ENCODE data around the gene MFAP2. TPM values are rescaled to one million over a fixed set of nuclear protein-coding genes. Genes with fewer than 3 reads are reported as not detected.
A peak's percentile ranks its signal among the peaks of the same experiment; 100 is the strongest.
"Not testable (repeated sequence)": the region's sequence is repeated elsewhere in the genome, so short reads cannot be mapped to it uniquely, and the experiment has no call there.

MFAP2 gene
- total RNA-seq, 4 donors from 2014 or later, result 1.9 to 8.4 (median 2.1) TPM; not detected in 1

DNA sequence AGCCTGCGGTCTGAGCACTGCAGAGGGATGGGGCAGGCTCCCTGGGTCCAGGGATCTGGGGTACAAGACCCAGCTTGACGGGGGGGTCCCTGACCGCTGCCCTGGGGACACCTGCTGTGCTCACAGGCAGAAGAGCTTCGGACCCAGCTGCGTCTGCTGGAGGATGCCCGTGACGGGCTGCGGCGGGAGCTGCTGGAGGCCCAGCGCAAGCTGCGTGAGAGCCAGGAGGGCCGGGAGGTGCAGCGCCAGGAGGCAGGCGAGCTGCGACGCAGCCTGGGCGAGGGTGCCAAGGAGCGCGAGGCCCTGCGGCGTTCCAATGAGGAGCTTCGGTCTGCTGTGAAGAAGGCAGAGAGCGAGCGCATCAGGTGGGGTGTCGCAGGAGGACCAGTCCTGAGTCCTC lies 25.2 kb downstream of the MFAP2 start:
- Histone ChIP-seq H3K9me3 (no peaks in the 10 kb centered on the region), H3K4me3 (no peak overlapping the region), H3K4me1 (peaks cover 0 to 3% (median 0%) of the 10 kb centered on the region in 4 donors), H3K27ac (no peak overlapping the region), H3K27me3 (no peaks in the 10 kb centered on the region), H3K36me3 (peaks cover 0 to 14% (median 0%) of the 10 kb centered on the region in 3 donors)
- DNase-seq, result no peak
- TF ChIP-seq, protein P1, sequence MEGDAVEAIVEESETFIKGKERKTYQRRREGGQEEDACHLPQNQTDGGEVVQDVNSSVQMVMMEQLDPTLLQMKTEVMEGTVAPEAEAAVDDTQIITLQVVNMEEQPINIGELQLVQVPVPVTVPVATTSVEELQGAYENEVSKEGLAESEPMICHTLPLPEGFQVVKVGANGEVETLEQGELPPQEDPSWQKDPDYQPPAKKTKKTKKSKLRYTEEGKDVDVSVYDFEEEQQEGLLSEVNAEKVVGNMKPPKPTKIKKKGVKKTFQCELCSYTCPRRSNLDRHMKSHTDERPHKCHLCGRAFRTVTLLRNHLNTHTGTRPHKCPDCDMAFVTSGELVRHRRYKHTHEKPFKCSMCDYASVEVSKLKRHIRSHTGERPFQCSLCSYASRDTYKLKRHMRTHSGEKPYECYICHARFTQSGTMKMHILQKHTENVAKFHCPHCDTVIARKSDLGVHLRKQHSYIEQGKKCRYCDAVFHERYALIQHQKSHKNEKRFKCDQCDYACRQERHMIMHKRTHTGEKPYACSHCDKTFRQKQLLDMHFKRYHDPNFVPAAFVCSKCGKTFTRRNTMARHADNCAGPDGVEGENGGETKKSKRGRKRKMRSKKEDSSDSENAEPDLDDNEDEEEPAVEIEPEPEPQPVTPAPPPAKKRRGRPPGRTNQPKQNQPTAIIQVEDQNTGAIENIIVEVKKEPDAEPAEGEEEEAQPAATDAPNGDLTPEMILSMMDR (IDR thresholded peaks at IDR 0.05), result no peak
- no peak for TF ChIP-seq POLR2A (IDR thresholded peaks at IDR 0.05)

DNA sequence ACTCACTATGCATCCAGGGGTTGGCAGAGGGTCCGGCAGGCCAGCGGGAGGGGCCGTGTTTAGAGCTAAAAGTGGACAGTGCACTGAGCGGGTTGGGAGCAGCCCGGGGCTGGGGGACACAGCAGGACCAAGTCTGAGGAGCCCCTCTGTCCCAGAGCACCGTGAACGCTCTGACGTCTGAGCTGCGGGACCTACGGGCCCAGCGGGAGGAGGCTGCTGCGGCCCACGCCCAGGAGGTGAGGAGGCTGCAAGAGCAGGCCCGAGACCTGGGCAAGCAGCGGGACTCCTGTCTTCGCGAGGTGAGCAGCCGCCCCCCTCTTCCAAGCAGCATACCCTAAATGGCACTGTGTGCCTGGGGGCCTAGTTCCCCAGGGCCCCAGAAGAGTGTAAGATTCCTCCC lies 25.8 kb downstream of the MFAP2 start:
- Histone ChIP-seq H3K27ac (no peak overlapping the region), H3K27me3 (no peaks in the 10 kb centered on the region), H3K4me1 (no peaks in the 10 kb centered on the region), H3K4me3 (no peak overlapping the region), H3K9me3 (no peaks in the 10 kb centered on the region), H3K36me3 (peaks cover 0 to 14% (median 0%) of the 10 kb centered on the region in 3 donors)
- DNase-seq, result no peak
- TF ChIP-seq, protein P1 (IDR thresholded peaks at IDR 0.05), result no peak
- TF ChIP-seq POLR2A (IDR thresholded peaks at IDR 0.05), result no peak

DNA sequence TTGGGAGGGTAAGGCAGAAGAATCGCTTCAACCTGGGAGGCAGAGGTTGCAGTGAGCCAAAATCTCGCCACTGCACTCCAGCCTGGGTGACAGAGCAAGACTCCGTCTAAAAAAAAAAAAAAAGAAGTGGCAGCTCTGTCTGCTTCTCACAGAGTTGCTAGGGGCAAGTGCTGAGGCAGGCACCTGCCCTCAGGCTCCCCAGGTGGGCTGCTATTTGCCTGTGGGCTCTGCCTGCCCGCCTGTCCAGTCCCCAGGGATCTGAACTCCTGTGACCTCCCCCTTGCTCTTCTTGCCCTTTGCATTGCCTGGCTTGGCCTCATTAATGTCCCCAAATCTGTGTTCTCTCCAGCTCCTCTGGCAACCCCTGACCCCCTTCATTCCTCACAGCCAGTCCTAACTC lies 28.0 kb downstream of the MFAP2 start:
- H3K4me3 ChIP-seq, H3K9me3 ChIP-seq, H3K27me3 ChIP-seq, H3K27ac ChIP-seq, DNase-seq, H3K4me1 ChIP-seq: not testable (repeated sequence)
- peaks cover 0 to 14% (median 0%) of the 10 kb centered on the region in 3 donors for H3K36me3 ChIP-seq

DNA sequence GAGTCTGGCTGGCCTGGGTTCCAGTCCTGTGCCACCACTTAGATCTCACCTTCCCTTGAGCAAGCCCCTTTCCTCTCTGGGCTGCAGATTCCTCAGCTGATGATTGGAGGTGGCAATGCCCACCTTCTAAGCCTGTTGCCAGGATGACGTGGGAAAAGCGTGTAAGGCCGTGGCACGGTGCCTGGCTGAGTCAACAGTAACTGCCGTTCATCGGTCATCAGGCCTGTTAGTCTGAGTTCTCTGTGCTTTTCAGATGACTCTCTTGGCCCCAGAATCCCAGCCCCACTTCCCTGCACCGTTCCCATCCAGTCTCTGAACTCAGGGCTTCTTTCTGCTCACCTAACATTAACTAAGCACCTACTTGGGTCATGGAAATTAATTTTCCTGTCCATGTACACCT lies 31.4 kb downstream of the MFAP2 start:
- not testable (repeated sequence) for H3K9me3 ChIP-seq, DNase-seq, H3K4me1 ChIP-seq, H3K27me3 ChIP-seq, H3K4me3 ChIP-seq
- peaks cover 0 to 13% (median 0%) of the 10 kb centered on the region in 3 donors for H3K36me3 ChIP-seq
- peak overlapping the region in 1 of 4 donors; percentile 74 for H3K27ac ChIP-seq

DNA sequence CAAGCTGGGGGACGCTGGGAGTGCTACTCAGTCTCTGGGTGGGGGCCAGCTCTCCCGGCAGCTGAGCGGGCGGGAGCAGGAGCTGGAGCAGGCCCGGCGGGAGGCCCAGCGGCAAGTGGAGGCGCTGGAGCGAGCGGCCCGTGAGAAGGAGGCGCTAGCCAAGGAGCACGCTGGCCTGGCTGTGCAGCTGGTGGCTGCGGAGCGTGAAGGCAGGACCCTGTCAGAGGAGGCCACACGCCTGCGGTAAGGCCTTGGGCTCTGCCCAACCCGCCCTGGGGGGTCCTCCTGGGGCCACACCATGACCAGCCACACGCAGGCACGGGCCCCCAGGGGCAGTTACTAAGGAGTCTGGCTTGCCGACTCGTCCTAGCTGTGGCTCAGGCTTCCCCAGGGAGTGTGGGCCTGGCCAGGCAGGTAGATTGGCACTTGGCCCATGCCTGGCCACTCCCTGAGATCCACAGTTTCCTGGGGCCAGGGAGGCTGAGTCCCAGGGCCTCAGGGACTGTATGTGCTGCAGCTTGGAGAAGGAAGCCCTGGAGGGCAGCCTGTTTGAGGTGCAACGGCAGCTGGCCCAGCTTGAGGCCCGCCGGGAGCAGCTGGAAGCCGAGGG lies 32.0 kb downstream of the MFAP2 start:
- H3K9me3 ChIP-seq, H3K27me3 ChIP-seq, H3K4me3 ChIP-seq, H3K4me1 ChIP-seq: not testable (repeated sequence)
- H3K36me3 ChIP-seq, result peaks cover 0 to 13% (median 0%) of the 10 kb centered on the region in 3 donors
- peak overlapping the region in 1 of 4 donors; percentile 74 for H3K27ac ChIP-seq
- DNase-seq, result peak in 1 of 3 donors; percentile 68

DNA sequence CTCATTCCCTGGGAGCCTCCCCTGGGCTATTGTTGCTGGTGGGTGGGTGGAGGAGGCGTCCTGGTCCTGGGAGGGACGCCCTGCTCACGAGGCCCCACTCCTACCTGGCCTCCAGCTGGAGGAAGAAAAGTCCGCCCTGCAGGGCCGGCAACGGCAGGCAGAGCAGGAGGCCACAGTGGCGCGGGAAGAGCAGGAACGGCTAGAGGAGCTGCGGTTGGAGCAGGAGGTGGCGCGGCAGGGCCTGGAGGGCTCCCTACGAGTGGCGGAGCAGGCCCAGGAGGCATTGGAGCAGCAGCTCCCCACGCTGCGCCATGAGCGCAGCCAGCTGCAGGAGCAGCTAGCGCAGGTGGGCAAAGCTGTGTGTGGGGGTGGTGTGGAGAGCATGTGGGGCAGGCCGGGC lies 33.8 kb downstream of the MFAP2 start:
- no peaks in the 10 kb centered on the region for H3K27me3 ChIP-seq
- H3K4me3 ChIP-seq, result no peak overlapping the region
- peaks cover 0 to 13% (median 0%) of the 10 kb centered on the region in 3 donors for H3K36me3 ChIP-seq
- no peaks in the 10 kb centered on the region for H3K9me3 ChIP-seq
- no peak for TF ChIP-seq POLR2A (IDR thresholded peaks at IDR 0.05)
- TF ChIP-seq, protein P1 (IDR thresholded peaks at IDR 0.05), result no peak
- H3K4me1 ChIP-seq, result peaks cover 0 to 4% (median 0%) of the 10 kb centered on the region in 4 donors
- DNase-seq, result no peak
- no peak overlapping the region for H3K27ac ChIP-seq

DNA sequence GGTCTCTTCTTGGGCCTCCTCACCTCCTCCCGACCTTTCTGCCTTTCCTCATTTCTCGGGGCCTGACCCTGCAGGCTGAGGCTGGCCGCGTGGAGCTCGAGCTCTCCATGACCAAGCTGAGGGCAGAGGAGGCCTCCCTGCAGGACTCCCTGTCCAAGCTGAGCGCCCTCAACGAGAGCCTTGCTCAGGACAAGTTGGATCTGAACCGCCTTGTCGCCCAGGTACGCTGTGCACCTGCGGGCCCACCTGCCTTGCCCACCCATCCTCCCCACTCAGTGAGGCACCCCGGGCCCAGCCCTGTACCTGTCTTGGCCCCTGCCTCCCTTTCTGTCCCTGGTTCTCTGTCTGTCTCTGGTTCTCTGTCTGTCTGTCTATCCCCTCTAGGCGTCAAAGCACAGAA lies 34.2 kb downstream of the MFAP2 start:
- not testable (repeated sequence) for DNase-seq, H3K4me3 ChIP-seq, H3K27ac ChIP-seq, H3K9me3 ChIP-seq, H3K27me3 ChIP-seq, H3K4me1 ChIP-seq
- H3K36me3 ChIP-seq, result peaks cover 0 to 13% (median 0%) of the 10 kb centered on the region in 3 donors

DNA sequence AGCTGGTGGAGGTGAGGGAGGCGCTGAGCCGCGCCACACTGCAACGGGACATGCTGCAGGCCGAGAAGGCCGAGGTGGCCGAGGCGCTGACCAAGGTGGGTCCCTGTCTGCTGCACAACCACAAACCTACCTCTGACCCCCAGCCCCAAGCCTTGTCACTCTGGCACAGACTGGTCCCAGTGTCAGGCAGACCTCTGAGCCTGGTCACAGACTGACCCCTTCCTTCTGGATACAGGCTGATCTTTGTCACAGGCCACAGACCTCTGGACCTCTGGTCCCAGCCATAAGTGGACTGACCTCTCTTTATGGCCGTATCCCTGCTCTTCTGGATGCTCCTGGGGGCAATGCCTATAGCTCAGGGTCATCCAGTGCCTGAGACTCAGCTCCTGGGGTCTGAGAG lies 34.9 kb downstream of the MFAP2 start:
- H3K4me3 ChIP-seq, H3K9me3 ChIP-seq, H3K27ac ChIP-seq, H3K4me1 ChIP-seq, DNase-seq, H3K27me3 ChIP-seq: not testable (repeated sequence)
- H3K36me3 ChIP-seq, result peaks cover 0 to 16% (median 0%) of the 10 kb centered on the region in 3 donors

Data from Peyer's patch (tissue), 4 donors.